ENCODE data around the gene IL26.

DNA sequence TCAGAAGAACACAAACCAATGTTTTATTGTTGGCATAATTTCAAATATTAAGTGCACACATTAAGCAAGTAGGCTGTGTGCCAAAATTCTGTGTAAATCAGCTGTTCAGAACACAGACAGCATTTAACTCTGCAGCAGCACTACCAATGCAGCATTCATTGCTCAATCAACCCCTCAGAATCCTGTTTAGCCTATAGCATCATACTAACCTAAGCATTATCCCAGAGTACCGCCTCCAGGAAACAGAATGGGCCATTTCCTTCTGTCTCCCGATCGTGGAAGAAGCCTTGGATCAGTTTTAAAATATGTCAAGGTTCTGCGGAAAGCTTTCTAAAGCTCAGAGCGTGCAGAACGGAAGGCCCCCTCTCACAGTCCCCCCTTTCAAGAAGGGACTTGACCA is 3.3 kb downstream of the IL26 start:
- TF ChIP-seq, protein P1, sequence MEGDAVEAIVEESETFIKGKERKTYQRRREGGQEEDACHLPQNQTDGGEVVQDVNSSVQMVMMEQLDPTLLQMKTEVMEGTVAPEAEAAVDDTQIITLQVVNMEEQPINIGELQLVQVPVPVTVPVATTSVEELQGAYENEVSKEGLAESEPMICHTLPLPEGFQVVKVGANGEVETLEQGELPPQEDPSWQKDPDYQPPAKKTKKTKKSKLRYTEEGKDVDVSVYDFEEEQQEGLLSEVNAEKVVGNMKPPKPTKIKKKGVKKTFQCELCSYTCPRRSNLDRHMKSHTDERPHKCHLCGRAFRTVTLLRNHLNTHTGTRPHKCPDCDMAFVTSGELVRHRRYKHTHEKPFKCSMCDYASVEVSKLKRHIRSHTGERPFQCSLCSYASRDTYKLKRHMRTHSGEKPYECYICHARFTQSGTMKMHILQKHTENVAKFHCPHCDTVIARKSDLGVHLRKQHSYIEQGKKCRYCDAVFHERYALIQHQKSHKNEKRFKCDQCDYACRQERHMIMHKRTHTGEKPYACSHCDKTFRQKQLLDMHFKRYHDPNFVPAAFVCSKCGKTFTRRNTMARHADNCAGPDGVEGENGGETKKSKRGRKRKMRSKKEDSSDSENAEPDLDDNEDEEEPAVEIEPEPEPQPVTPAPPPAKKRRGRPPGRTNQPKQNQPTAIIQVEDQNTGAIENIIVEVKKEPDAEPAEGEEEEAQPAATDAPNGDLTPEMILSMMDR (IDR thresholded peaks at IDR 0.05): no peak
- TF ChIP-seq POLR2A (IDR thresholded peaks at IDR 0.05) (no peak), POLR2AphosphoS5 (IDR thresholded peaks at IDR 0.05) (no peak)

Data from gastroesophageal sphincter (tissue), 3 donors.